Lower lobe of right lung (tissue), 2 donors: ENCODE results near the gene ANKS1B. TPM values are rescaled to one million over a fixed set of nuclear protein-coding genes. Genes with fewer than 3 reads are reported as not detected.

Source experiments
- ATAC-seq, 2 donors: fragments of 200-7000 bp; cut with Tn5 transposase; one replicate each; pipeline ENCODE4 v1.9.1; 2020 to 2022; ENCODE audit warnings: mild to moderate bottlenecking in 2 of 2, moderate library complexity in 2 of 2
- DNase-seq: peaks from one replicate; pipeline ENCODE4 v3.0.0-alpha.2; 2020
- H3K27ac ChIP-seq: fragments of 200-600 bp; one replicate; pipeline ENCODE4 v1.8.0; 2022
- H3K27me3 ChIP-seq: fragments of 200-600 bp; one replicate; pipeline ENCODE4 v1.8.0; 2022; ENCODE audit warnings: low read depth
- H3K36me3 ChIP-seq: fragments of 200-600 bp; one replicate; pipeline ENCODE4 v1.8.0; 2022; ENCODE audit warnings: mild to moderate bottlenecking
- H3K4me1 ChIP-seq: fragments of 200-600 bp; one replicate; pipeline ENCODE4 v1.8.0; 2022
- H3K4me3 ChIP-seq: fragments of 200-600 bp; one replicate; pipeline ENCODE4 v1.8.0; 2022; ENCODE audit warnings: mild to moderate bottlenecking
- H3K9me3 ChIP-seq: fragments of 200-600 bp; one replicate; pipeline ENCODE4 v1.8.0; 2022
- CTCF ChIP-seq: fragments of 200-600 bp; IDR thresholded peaks from one replicate; pipeline ENCODE4 v1.8.0; 2022; ENCODE audit warnings: antibody characterized with exemption, mild to moderate bottlenecking
- intact Hi-C: fragments of 100-400 bp; cut with DNase I; formaldehyde crosslinking; loops from one replicate; pipeline ENCODE4 v1.11.0; 2022
- total RNA-seq: library from RNA; stranded (reverse); fragmentation: NEBNext Ultra II Directional; extraction: Animal tissue kit (Norgen Biotek cat#: 25700); gene quantifications from one replicate; pipeline ENCODE4 v1.2.1, GENCODE V29; 2021
- donor health status: DM: no; HTN: yes; CAD: no; lungs with severe emphysema.

ANKS1B gene
- total RNA-seq, 1 donor from 2014 or later: 4.0 TPM

- ATAC-seq: no peak
- Histone ChIP-seq H3K9me3 (no peaks in the 10 kb centered on the region), H3K4me3 (no peak overlapping the region), H3K27me3 (no peaks in the 10 kb centered on the region), H3K27ac (no peak overlapping the region), H3K4me1 (no peaks in the 10 kb centered on the region), H3K36me3 (no peaks in the 10 kb centered on the region)
- no peak for TF ChIP-seq CTCF
- no peak for DNase-seq
- intact Hi-C loops: no loop called here
Measured at GRCh38 chr12:99711246-99711645, 273.5 kb downstream of the ANKS1B start.

GRCh38 chr12:99709619-99710018 is 275.1 kb downstream of the ANKS1B start:
- DNase-seq: no peak

GRCh38 chr12:99709116-99709515 is 275.6 kb downstream of the ANKS1B start:
- no peak overlapping the region for H3K4me3 ChIP-seq
- H3K27me3 ChIP-seq: no peaks in the 10 kb centered on the region
- H3K36me3 ChIP-seq: no peaks in the 10 kb centered on the region
- H3K4me1 ChIP-seq: no peaks in the 10 kb centered on the region
- ATAC-seq: no peak
- no peak for TF ChIP-seq CTCF
- no peak for DNase-seq
- no peak overlapping the region for H3K27ac ChIP-seq
- intact Hi-C loops: no loop called here
- H3K9me3 ChIP-seq: no peaks in the 10 kb centered on the region

More at GRCh38 chr12:99709619-99710018, 275.1 kb downstream of the ANKS1B start:
- ATAC-seq: no peak
- Histone ChIP-seq H3K27me3 (no peaks in the 10 kb centered on the region), H3K4me1 (no peaks in the 10 kb centered on the region), H3K9me3 (no peaks in the 10 kb centered on the region), H3K4me3 (no peak overlapping the region), H3K27ac (no peak overlapping the region), H3K36me3 (no peaks in the 10 kb centered on the region)
- intact Hi-C loops: no loop called here
- TF ChIP-seq CTCF: no peak

GRCh38 chr12:99707883-99708282 is 276.9 kb downstream of the ANKS1B start:
- no peak for ATAC-seq
- Histone ChIP-seq H3K4me1 (no peaks in the 10 kb centered on the region), H3K36me3 (no peaks in the 10 kb centered on the region), H3K27me3 (no peaks in the 10 kb centered on the region), H3K27ac (no peak overlapping the region), H3K9me3 (no peaks in the 10 kb centered on the region), H3K4me3 (no peak overlapping the region)
- no peak for DNase-seq
- intact Hi-C loops: no loop called here
- TF ChIP-seq CTCF: no peak

GRCh38 chr12:99706736-99707473 is 277.8 kb downstream of the ANKS1B start:
- intact Hi-C loops: no loop called here
- Histone ChIP-seq H3K4me3 (no peak overlapping the region), H3K27me3 (no peaks in the 10 kb centered on the region), H3K9me3 (no peaks in the 10 kb centered on the region), H3K27ac (no peak overlapping the region), H3K36me3 (no peaks in the 10 kb centered on the region), H3K4me1 (no peaks in the 10 kb centered on the region)
- TF ChIP-seq CTCF: no peak
- ATAC-seq (no peak), DNase-seq (no peak)
